ENCODE data around the gene PRPS1L1.

- no peak for TF ChIP-seq CTCF (optimal IDR thresholded peaks at IDR 0.05 in 1 of 3, IDR thresholded peaks at IDR 0.05 in 1 of 3, conservative IDR thresholded peaks at IDR 0.05 in 1 of 3; ENCODE audit: extremely low read depth in 1 of 3, insufficient read depth in 2 of 3, low read length in 3 of 3)
- TF ChIP-seq EZH2 (IDR thresholded peaks at IDR 0.05; ENCODE audit: low read length) = no peak
Observed at GRCh38 chr7:17984288-17984687, 43.4 kb downstream of the PRPS1L1 start.
